ENCODE data around the gene MUC6.

GRCh38 chr11:971731-972365 lies 64.7 kb downstream of the MUC6 start:
- TF ChIP-seq POLR2AphosphoS5 (IDR thresholded peaks at IDR 0.05; ENCODE audit: control insufficient read depth, insufficient read depth, low read depth, low read length) (no peak), TAF1 (IDR thresholded peaks at IDR 0.05; ENCODE audit: control insufficient read depth, extremely low read depth, insufficient read depth, low read length, severe bottlenecking) (no peak), MAFK (IDR thresholded peaks at IDR 0.05; ENCODE audit: low read length) (no peak), ESRRB (CRISPR knock-in tag; IDR thresholded peaks at IDR 0.05; ENCODE audit: borderline replicate concordance) (no peak), CBX5 (IDR thresholded peaks at IDR 0.05; ENCODE audit: borderline replicate concordance, low read depth) (no peak), CTCF (IDR thresholded peaks at IDR 0.05 in 2 of 3, conservative IDR thresholded peaks at IDR 0.05 in 1 of 3; ENCODE audit: insufficient read depth in 2 of 3, low read depth in 1 of 3, low read length in 3 of 3) (no peak), HDAC8 (tag; IDR thresholded peaks at IDR 0.05) (no peak), SRSF1 (IDR thresholded peaks at IDR 0.05; ENCODE audit: low read depth, low read length) (no peak), TCF7L2 (IDR thresholded peaks at IDR 0.05; ENCODE audit: low read depth, low read length) (no peak), HCFC1 (IDR thresholded peaks at IDR 0.05; ENCODE audit: low read depth, low read length) (no peak)

Measured in K562 (cell line).